Hippocampal formation (tissue), 2 donors: ENCODE results near the gene DNM3.

Experiments used
- DNase-seq, 2 donors: peaks; one replicate each; lab custom pipeline; 2025; lab: John Stamatoyannopoulos, UW

DNM3 gene

GRCh38 chr1:171919891-171920887 lies 78.9 kb downstream of the DNM3 start:
- no peak for DNase-seq

DNA sequence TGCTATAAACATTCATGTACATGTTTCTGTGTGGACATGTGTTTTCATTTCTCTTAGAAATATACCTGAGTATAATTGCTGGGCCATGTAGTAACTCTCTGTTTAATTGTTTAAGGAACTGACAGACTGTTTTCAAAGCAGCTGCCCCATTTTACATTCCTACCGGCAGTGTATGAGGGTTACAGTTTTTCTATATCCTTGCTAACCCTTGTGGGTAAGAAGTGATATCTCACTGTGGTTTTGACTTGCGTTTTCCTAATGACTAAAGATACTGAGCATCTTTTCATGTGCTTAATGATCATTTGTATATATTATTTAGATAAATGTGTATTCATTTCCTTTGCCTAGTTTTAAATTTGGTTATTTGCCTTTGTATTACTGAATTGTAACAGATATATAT lies 81.7 kb downstream of the DNM3 start:
- DNase-seq, result no peak

GRCh38 chr1:171929121-171929520 lies 87.8 kb downstream of the DNM3 start:
- DNase-seq, result no peak

DNA sequence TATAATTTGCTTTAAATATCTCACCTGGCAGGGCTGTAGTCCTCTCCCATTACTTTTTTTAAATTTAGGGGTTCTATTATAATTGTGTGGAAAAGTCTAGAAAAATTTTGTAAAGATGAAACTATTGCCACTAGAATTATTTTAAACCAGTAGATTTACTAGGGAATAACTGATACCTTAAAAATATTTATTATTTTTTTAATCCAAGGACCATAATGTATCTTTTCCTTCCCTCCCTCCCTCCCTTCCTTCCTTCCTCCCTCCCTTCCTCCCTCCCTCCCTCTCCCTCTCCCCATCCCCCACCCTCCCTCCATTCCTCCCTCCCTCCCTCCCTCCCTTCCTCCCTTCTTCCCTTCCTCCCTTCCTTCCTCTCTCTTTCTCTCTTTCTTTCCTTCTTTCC lies 90.5 kb downstream of the DNM3 start:
- DNase-seq, result no peak

DNA sequence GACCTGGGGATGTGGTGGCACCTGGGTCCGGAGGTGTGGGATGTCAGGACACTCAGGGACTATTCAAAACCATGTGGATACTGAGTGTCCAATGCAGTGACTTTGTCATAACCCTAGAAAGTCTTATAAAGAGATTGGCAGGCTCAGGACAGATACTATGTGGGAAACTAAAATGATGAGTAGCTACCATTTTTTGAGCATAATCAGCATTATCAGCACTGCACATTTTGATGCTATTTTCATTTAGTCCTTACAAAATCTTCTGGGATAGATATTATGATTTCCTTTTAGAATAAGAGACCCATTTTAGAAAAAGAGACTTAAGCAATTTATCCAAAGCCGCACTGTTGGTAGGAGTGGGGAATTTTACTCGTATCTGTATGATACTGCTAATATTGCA lies 93.4 kb downstream of the DNM3 start:
- no peak for DNase-seq

GRCh38 chr1:171935086-171935485 lies 93.8 kb downstream of the DNM3 start:
- DNase-seq, result no peak

- no peak for DNase-seq
These were observed 94.4 kb downstream of the DNM3 start for GRCh38 chr1:171935664-171936063.

GRCh38 chr1:171937938-171938337 lies 96.6 kb downstream of the DNM3 start:
- no peak for DNase-seq

DNA sequence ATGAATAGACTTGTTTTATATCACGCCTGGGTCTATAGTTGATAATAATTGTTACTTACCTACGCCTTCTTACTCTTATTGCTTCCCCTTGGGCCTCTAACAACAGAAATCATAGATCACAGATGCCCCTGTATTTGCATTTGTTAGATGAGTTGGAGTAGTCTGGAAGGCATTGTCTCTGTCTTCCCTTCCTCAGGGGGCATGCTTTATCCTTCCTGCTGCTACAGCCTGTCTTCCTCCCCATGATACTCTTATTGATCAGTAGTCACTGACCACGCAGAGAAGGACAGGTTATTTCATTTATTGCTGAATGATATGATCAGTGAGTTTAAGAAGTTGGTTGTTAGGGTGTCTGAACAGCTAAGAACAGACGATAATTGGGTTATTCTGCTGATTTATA lies 98.4 kb downstream of the DNM3 start:
- no peak for DNase-seq

DNA sequence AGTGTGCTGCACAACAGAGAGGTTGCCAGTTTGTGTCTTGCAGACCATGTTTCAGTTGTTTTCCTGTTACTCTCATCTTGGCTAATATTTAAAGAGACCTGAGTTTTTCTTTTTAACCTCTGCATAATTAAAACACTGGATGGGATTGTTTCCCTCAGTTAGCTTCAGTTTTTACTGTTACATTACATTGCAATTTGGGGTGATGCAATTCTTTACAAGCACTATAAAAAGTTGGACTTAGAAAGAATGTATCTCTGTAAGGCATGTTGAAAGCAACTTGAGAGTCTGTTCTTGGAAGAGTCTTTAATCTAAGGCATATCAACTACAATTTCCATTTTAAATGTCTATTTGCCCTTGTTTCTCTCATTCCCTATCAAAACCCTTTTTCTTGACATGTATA lies 99.1 kb downstream of the DNM3 start:
- DNase-seq, result no peak

GRCh38 chr1:171941920-171942319 lies 100.6 kb downstream of the DNM3 start:
- DNase-seq, result no peak

GRCh38 chr1:171943973-171944561 lies 102.8 kb downstream of the DNM3 start:
- DNase-seq, result no peak

GRCh38 chr1:171948511-171948910 lies 107.2 kb downstream of the DNM3 start:
- DNase-seq, result no peak

GRCh38 chr1:171949316-171949715 lies 108.0 kb downstream of the DNM3 start:
- DNase-seq, result no peak

- no peak for DNase-seq
These were observed 112.5 kb downstream of the DNM3 start for GRCh38 chr1:171953835-171954234.

DNA sequence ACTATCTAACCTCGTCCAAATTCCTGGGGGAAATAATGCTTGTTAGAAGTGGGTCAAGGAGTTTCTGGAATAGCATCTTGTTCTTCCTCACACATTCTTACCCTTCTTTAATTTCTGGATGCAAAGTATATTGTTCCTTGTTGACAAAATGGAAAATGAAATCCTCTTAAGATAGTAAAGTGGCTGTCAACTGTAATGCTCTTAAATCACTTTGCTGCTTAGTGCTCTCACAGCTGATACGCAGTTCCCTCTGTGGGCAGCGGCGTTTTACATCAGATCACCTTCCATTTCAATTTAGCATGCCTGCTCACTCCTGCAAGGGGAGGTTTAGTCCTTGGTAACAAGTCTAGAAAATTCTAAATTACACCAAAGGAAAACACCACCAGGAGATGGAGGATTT lies 113.1 kb downstream of the DNM3 start:
- DNase-seq, result no peak

GRCh38 chr1:171961861-171962260 lies 120.6 kb downstream of the DNM3 start:
- DNase-seq, result no peak

DNA sequence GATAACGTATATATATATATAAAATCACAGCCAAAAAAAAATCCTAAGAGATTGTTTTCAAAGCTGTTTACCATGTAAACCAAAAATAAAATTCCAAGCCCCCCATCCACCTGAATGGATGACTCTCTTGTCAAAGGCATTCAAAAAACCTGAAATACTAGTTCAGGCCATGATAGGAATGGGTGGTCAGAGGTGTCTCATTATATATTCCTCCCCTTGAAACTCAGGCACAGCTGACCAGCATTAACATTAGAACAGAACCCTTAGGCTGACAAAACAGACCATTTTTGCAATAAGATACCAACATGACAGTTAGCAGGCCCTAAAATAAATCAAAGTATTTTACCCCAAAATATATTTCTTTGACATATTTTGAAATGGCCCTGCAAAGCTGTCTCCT lies 122.5 kb downstream of the DNM3 start:
- DNase-seq, result no peak

GRCh38 chr1:171965777-171966176 lies 124.5 kb downstream of the DNM3 start:
- no peak for DNase-seq

- no peak for DNase-seq
These were observed 125.3 kb downstream of the DNM3 start for GRCh38 chr1:171966426-171967220.

DNA sequence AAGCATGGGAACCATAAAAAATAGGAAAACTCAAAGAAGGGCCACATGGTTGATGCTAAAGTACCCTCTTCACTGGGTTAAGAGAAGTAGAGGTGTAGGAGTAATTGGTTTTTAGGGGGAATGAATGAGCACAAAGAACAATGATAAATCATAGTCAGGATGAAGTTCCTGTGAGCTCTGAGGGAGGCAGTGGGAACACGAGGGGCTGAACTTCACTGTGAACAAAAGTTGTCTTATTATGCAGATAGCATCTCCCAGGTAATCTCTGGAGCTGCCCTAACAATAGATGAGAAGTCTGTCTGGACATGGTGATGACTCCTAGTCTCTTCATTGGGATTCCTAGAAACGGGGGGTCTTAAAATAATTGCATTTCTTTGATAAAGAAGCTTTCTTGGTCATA lies 127.9 kb downstream of the DNM3 start:
- DNase-seq, result no peak

GRCh38 chr1:171969813-171970212 lies 128.5 kb downstream of the DNM3 start:
- no peak for DNase-seq

DNA sequence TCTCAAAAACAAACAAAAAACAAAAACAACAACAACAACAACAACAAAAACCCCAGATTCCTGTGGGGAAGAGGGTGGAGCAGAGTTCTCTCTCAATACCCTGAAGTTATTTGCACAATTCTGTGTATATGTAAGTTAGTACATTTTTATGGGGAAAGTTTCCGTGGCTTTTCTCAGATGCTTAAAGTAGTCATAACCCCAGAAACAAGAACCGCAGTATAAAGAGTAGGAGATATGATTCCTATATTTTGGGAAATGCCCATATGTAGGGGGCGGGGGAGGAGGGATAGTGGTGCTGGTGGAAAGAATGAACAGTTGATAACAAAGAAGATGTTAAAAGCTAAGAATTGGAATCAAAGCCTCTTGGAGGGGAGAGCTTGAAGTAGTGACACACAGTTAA lies 131.5 kb downstream of the DNM3 start:
- no peak for DNase-seq
